Testis (tissue), 3 donors: ENCODE measurements around the gene OR51M1. TPM values are rescaled to one million over a fixed set of nuclear protein-coding genes. Genes with fewer than 3 reads are reported as not detected.

ENCODE experiments used
- DNase-seq: peaks from one replicate; pipeline ENCODE4 v3.0.0-alpha.2; 2019
- H3K27ac ChIP-seq, 2 donors: fragments of 200-600 bp; sonication (generic); one replicate each; pipeline ENCODE4 v1.5.1; 2019
- H3K27me3 ChIP-seq: fragments of 200-600 bp; sonication (generic); one replicate; pipeline ENCODE4 v1.5.1; 2019
- H3K36me3 ChIP-seq: fragments of 200-600 bp; sonication (generic); one replicate; pipeline ENCODE4 v1.5.1; 2017; ENCODE audit warnings: low read depth; ENCODE audit errors: missing control alignments
- H3K4me1 ChIP-seq: fragments of 200-600 bp; sonication (generic); one replicate; pipeline ENCODE4 v1.5.1; 2019
- H3K4me3 ChIP-seq, 2 donors: fragments of 200-600 bp; sonication (generic); one replicate each; pipeline ENCODE4 v1.5.1; 2017 to 2019
- H3K9me3 ChIP-seq: fragments of 200-600 bp; sonication (generic); one replicate; pipeline ENCODE4 v1.5.1; 2017
- POLR2A ChIP-seq: fragments of 450-650 bp; IDR thresholded peaks from one replicate; pipeline ENCODE4 v1.6.1; 2017; ENCODE audit warnings: antibody characterized with exemption, mild to moderate bottlenecking, moderate library complexity
- WGBS, 2 donors: methylation state at CpG; one replicate each; pipeline ENCODE4 v1.1.5; 2018; 5-methylcytosine and 5-hydroxymethylcytosine counted together
- intact Hi-C: fragments of 100-400 bp; cut with DNase I; formaldehyde crosslinking; loops from one replicate; pipeline ENCODE4 v1.15.1; 2023; ENCODE audit warnings: low total_unique reads
- polyA plus RNA-seq: library from polyadenylated mRNA; stranded (reverse); fragments of 350-450 nt; fragmentation: Illumina TruSeq; extraction: RNeasy Lipid Tissue Mini Kit (QIAGEN cat#74804); gene quantifications from one replicate; pipeline ENCODE4 v1.2.3, GENCODE V29; 2014; ENCODE audit warnings: low read depth, low replicate concordance; ENCODE audit not compliant: insufficient read depth
- small RNA-seq, 2 donors: library from RNA; depleted of rRNA; stranded (forward); fragments of <200 nt; gene quantifications; one replicate each; pipeline ENCODE3, GENCODE V24; 2016
- total RNA-seq, 2 donors: library from RNA; depleted of rRNA; stranded (reverse); fragments of >200 nt; gene quantifications; one replicate each; pipeline ENCODE4 v1.2.3, GENCODE V29; 2016
- TF ChIP-seq, protein P1 (sequence below), 3 experiments: fragments of 450-650 bp in 2 of 3; fragments of 200-600 bp in 1 of 3; sonication (generic) in 1 of 3; IDR thresholded peaks; one replicate each; pipeline ENCODE4 v1.5.1; 2016 to 2019; ENCODE audit warnings: antibody characterized with exemption in 3 of 3, mild to moderate bottlenecking in 2 of 3, moderate library complexity in 1 of 3

The OR51M1 gene
- total and polyA plus RNA-seq, 3 donors from 2014 or later: not detected

DNA sequence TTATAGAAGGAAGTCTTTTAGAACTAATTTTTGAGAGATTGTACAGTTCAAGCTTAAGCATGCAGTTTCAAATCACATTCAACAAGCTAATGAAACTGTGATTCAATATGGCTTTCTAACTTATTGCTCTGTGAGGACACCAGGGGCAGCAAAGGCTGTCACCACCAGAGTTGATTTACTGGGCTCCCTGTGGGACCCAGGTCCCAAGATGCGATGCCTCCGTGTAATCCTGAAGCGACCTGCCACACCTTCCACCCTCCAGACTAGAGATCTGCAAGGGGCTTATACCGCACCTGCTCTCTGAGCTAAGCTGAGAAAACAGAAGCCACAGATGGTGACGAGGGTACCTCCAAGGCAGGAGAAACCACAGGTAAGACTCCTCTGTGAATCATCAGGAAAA, 37.4 kb downstream of the OR51M1 start:
- 69 to 78% methylated on average over 5 of the region's 5 CpGs for WGBS, 2 donors
- TF ChIP-seq POLR2A: no peak
- TF ChIP-seq, protein P1, sequence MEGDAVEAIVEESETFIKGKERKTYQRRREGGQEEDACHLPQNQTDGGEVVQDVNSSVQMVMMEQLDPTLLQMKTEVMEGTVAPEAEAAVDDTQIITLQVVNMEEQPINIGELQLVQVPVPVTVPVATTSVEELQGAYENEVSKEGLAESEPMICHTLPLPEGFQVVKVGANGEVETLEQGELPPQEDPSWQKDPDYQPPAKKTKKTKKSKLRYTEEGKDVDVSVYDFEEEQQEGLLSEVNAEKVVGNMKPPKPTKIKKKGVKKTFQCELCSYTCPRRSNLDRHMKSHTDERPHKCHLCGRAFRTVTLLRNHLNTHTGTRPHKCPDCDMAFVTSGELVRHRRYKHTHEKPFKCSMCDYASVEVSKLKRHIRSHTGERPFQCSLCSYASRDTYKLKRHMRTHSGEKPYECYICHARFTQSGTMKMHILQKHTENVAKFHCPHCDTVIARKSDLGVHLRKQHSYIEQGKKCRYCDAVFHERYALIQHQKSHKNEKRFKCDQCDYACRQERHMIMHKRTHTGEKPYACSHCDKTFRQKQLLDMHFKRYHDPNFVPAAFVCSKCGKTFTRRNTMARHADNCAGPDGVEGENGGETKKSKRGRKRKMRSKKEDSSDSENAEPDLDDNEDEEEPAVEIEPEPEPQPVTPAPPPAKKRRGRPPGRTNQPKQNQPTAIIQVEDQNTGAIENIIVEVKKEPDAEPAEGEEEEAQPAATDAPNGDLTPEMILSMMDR (IDR thresholded peaks at IDR 0.05): no peak
- intact Hi-C loops: no loop called here
- H3K36me3 ChIP-seq: no peaks in the 10 kb centered on the region
- H3K9me3 ChIP-seq: no peaks in the 10 kb centered on the region
- no peak overlapping the region for H3K27ac ChIP-seq
- H3K27me3 ChIP-seq: no peaks in the 10 kb centered on the region
- DNase-seq: no peak
- H3K4me1 ChIP-seq: no peaks in the 10 kb centered on the region
- no peak overlapping the region for H3K4me3 ChIP-seq

DNA sequence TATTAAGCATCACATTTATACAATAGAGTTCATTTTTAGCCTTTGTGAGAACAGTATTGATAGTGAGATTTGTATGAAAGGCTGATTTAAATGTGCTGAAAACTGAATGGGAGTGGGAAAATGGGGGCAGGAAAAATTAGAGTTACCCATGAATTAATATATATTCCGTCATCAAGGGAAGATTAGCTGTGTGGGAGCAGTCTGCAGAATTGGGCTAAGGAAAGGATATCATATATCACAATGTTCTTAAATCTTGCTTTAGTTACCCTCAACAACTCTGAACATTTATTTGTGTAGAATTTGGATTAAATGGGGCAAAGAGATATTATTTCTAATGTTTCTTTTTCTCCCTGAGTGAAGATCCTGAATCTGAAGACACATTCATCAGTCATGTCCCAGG, 38.2 kb downstream of the OR51M1 start, which contains the start of gene OR51Q1:
TSS of gene OR51Q1 (plus strand) at position 301 of the 400 bp plus-strand sequence. CDS start at position 391, 90 bp downstream.
- Histone ChIP-seq H3K9me3 (no peaks in the 10 kb centered on the region), H3K4me3 (no peak within 1 kb of the TSS), H3K4me1 (no peaks in the 10 kb centered on the region), H3K27me3 (no peaks in the 10 kb centered on the region), H3K36me3 (no peaks in the 10 kb centered on the region), H3K27ac (no peak within 1 kb of the TSS)
- TF ChIP-seq POLR2A: no peak
- TF ChIP-seq, protein P1 (IDR thresholded peaks at IDR 0.05): no peak
- intact Hi-C loops: no loop called here
- WGBS, 2 donors: 50 to 63% methylated on average over 1 of the region's 1 CpG
- DNase-seq: no peak

DNA sequence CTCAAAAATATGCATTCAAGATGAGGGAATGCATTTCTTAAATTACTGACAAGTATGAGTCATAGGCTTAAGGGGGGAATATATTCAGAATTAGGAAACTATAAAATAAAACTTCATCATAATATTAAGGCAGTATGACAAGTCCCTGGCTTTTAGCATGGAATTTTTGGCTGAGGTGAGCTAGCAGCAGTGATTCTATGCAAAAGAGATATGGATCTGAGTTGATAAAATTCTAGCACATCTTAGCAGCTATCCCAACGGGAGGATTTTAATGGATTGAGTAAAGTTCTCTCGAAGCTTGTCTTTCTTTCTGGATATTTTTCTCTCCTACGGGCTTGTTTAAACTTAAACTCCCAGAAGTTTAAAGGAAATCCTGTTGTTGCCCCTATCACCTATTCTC, 39.5 kb downstream of the OR51M1 start:
- Histone ChIP-seq H3K9me3 (no peaks in the 10 kb centered on the region), H3K36me3 (no peaks in the 10 kb centered on the region), H3K27me3 (no peaks in the 10 kb centered on the region), H3K4me1 (no peaks in the 10 kb centered on the region), H3K27ac (no peak overlapping the region), H3K4me3 (no peak overlapping the region)
- intact Hi-C loops: no loop called here
- TF ChIP-seq, protein P1 (IDR thresholded peaks at IDR 0.05): no peak
- no peak for TF ChIP-seq POLR2A
- DNase-seq: no peak
- WGBS, 2 donors: 71 to 78% methylated on average over 3 of the region's 3 CpGs

DNA sequence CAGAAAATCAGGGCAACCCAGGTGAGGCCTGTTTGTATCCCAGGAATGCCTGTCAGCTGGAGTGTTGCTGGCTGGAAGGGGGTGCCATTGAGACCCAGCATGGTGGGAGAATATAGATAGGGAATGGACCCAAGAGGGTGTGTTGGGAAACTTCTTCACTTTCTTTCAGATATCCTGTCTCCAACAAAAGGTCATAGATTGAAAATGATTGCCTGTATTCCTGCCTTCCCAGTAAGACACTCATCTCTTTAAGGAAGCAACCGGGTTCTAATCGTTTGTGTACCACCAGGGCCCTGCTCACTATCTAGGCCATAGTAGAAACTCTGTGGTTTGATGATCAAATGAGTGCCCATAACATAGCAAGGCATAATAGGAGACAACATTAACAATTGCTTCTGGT, 57.8 kb downstream of the OR51M1 start, which contains the start of gene OR51I1:
TSS of gene OR51I1 (minus strand) at position 101 of the 400 bp plus-strand sequence. CDS start at position 101, 0 bp downstream.
- Histone ChIP-seq H3K36me3 (no peaks in the 10 kb centered on the region), H3K27ac (no peak within 1 kb of the TSS), H3K9me3 (no peaks in the 10 kb centered on the region), H3K27me3 (no peaks in the 10 kb centered on the region), H3K4me1 (no peaks in the 10 kb centered on the region), H3K4me3 (no peak within 1 kb of the TSS)
- intact Hi-C loops: no loop called here
- no peak for DNase-seq
- 41 to 50% methylated on average over 2 of the region's 2 CpGs for WGBS, 2 donors
- no peak for TF ChIP-seq POLR2A
- TF ChIP-seq, protein P1 (IDR thresholded peaks at IDR 0.05): no peak

Small RNAs within 50 kb of the gene (small RNA-seq; reads per million reads assigned to genes)
- gene AC104389.3: 0 reads per million in 2 donors

Other genes with a start within 250 kb of the OR51M1 start
- gene OR52A5, start 245.5 kb upstream of the OR51M1 start, total RNA-seq: under 1 TPM; 0.37 to 0.55 TPM
- not detected for gene OR52A5, start 245.5 kb upstream of the OR51M1 start, polyA plus RNA-seq
- gene OR52A1, start 229.1 kb upstream of the OR51M1 start, total RNA-seq: under 1 TPM; 0.19 to 0.47 TPM
- gene OR52A1, start 229.1 kb upstream of the OR51M1 start, polyA plus RNA-seq: not detected
- not detected for gene OR51V1, start 183.1 kb upstream of the OR51M1 start, total RNA-seq
- not detected for gene OR51V1, start 183.1 kb upstream of the OR51M1 start, polyA plus RNA-seq
- gene HBB, start 156.7 kb upstream of the OR51M1 start, total RNA-seq: 10 to 100 TPM in 1 of 2 donors, not detected in 1; 11.8 TPM
- 55.6 TPM for gene HBB, start 156.7 kb upstream of the OR51M1 start, polyA plus RNA-seq
- not detected for gene HBD, start 149.3 kb upstream of the OR51M1 start, total RNA-seq
- gene HBD, start 149.3 kb upstream of the OR51M1 start, polyA plus RNA-seq: not detected
- gene HBG1, start 134.0 kb upstream of the OR51M1 start, total RNA-seq: not detected
- not detected for gene HBG1, start 134.0 kb upstream of the OR51M1 start, polyA plus RNA-seq
- gene HBG2, start 129.0 kb upstream of the OR51M1 start, total RNA-seq: not detected
- gene HBG2, start 129.0 kb upstream of the OR51M1 start, polyA plus RNA-seq: not detected
- under 1 TPM in 1 of 2 donors, not detected in 1; 0.87 TPM for gene HBE1, start 113.9 kb upstream of the OR51M1 start, total RNA-seq
- not detected for gene HBE1, start 113.9 kb upstream of the OR51M1 start, polyA plus RNA-seq
- gene OR51B4, start 81.9 kb upstream of the OR51M1 start, total RNA-seq: under 1 TPM in 1 of 2 donors, not detected in 1; 0.74 TPM
- not detected for gene OR51B4, start 81.9 kb upstream of the OR51M1 start, polyA plus RNA-seq
- gene OR51B2, start 59.5 kb upstream of the OR51M1 start, total RNA-seq: under 1 TPM in 1 of 2 donors, not detected in 1; 0.74 TPM
- not detected for gene OR51B2, start 59.5 kb upstream of the OR51M1 start, polyA plus RNA-seq
- gene OR51B5, start 40.3 kb upstream of the OR51M1 start, total RNA-seq: 1 to 10 TPM; 1.3 to 2.7 TPM
- 0.78 TPM for gene OR51B5, start 40.3 kb upstream of the OR51M1 start, polyA plus RNA-seq
- not detected for gene OR51B6, start 32.3 kb upstream of the OR51M1 start, total RNA-seq
- not detected for gene OR51B6, start 32.3 kb upstream of the OR51M1 start, polyA plus RNA-seq
- not detected for gene OR51Q1, start 38.3 kb downstream of the OR51M1 start, total RNA-seq
- gene OR51Q1, start 38.3 kb downstream of the OR51M1 start, polyA plus RNA-seq: not detected
- gene OR51I1, start 57.7 kb downstream of the OR51M1 start, total RNA-seq: 1 to 10 TPM in 1 of 2 donors, under 1 TPM in 1; 0.74 to 1.1 TPM
- gene OR51I1, start 57.7 kb downstream of the OR51M1 start, polyA plus RNA-seq: not detected
- gene OR51I2, start 65.5 kb downstream of the OR51M1 start, total RNA-seq: not detected
- not detected for gene OR51I2, start 65.5 kb downstream of the OR51M1 start, polyA plus RNA-seq
- not detected for gene OR52D1, start 104.9 kb downstream of the OR51M1 start, total RNA-seq
- not detected for gene OR52D1, start 104.9 kb downstream of the OR51M1 start, polyA plus RNA-seq
- gene UBQLN3, start 126.1 kb downstream of the OR51M1 start, total RNA-seq: 100 to 1,000 TPM; 105 to 283 TPM
- 336 TPM for gene UBQLN3, start 126.1 kb downstream of the OR51M1 start, polyA plus RNA-seq
- 10 to 100 TPM in 1 of 2 donors, 1 to 10 TPM in 1; 8.8 to 38.7 TPM for gene UBQLNL, start 132.9 kb downstream of the OR51M1 start, total RNA-seq
- gene UBQLNL, start 132.9 kb downstream of the OR51M1 start, polyA plus RNA-seq: 42.8 TPM
- gene OR52H1, start 164.7 kb downstream of the OR51M1 start, total RNA-seq: 1 to 10 TPM; 1.4 to 1.9 TPM
- gene OR52H1, start 164.7 kb downstream of the OR51M1 start, polyA plus RNA-seq: not detected
- gene OR52B6, start 197.1 kb downstream of the OR51M1 start, total RNA-seq: not detected
- not detected for gene OR52B6, start 197.1 kb downstream of the OR51M1 start, polyA plus RNA-seq
- gene TRIM6, start 212.8 kb downstream of the OR51M1 start, total RNA-seq: 10 to 100 TPM in 1 of 2 donors, 1 to 10 TPM in 1; 9.1 to 10.6 TPM
- gene TRIM6, start 212.8 kb downstream of the OR51M1 start, polyA plus RNA-seq: 20.9 TPM
- gene TRIM34, start 241.2 kb downstream of the OR51M1 start, total RNA-seq: 1 to 10 TPM; 6.5 to 7.6 TPM
- gene TRIM34, start 241.2 kb downstream of the OR51M1 start, polyA plus RNA-seq: 6.5 TPM